ENCODE data around the gene MAL. TPM values are rescaled to one million over a fixed set of nuclear protein-coding genes. Genes with fewer than 3 reads are reported as not detected.

Gene MAL
- total and polyA plus RNA-seq, 5 donors, result 4.5 to 15.5 (median 10.0) TPM

GRCh38 chr2:94987074-94988020, 38.2 kb upstream of the MAL start:
- WGBS, result 75% methylated on average over 15 of the region's 15 CpGs
- Histone ChIP-seq H3K9me3 (ENCODE audit: control insufficient read depth, low read length) (no peaks in the 10 kb centered on the region), H3K4me3 (ENCODE audit: low read length) (no peak overlapping the region), H3K4me1 (ENCODE audit: control insufficient read depth, insufficient read depth, low read length) (no peaks in the 10 kb centered on the region), H3K27me3 (ENCODE audit: control insufficient read depth, insufficient read depth) (no peaks in the 10 kb centered on the region), H3K27ac (ENCODE audit: low read length) (no peak overlapping the region)
- DNase-seq (no peak), ATAC-seq (no peak)
- intact Hi-C loops (cut with DNase I), result no loop called here

- no peaks in the 10 kb centered on the region for H3K27me3 ChIP-seq (ENCODE audit: control insufficient read depth, insufficient read depth)
- H3K27ac ChIP-seq (ENCODE audit: low read length), result no peak overlapping the region
- no peak overlapping the region for H3K4me3 ChIP-seq (ENCODE audit: low read length)
- no peaks in the 10 kb centered on the region for H3K4me1 ChIP-seq (ENCODE audit: control insufficient read depth, insufficient read depth, low read length)
- intact Hi-C loops (cut with DNase I), result no loop called here
- no peaks in the 10 kb centered on the region for H3K9me3 ChIP-seq (ENCODE audit: control insufficient read depth, low read length)
- DNase-seq, result no peak
- ATAC-seq, result no peak
Observed at GRCh38 chr2:94990956-94991355, 34.6 kb upstream of the MAL start.

- Histone ChIP-seq H3K27ac (ENCODE audit: low read length) (no peak overlapping the region), H3K4me3 (ENCODE audit: low read length) (no peak overlapping the region), H3K9me3 (ENCODE audit: control insufficient read depth, low read length) (no peaks in the 10 kb centered on the region), H3K27me3 (ENCODE audit: control insufficient read depth, insufficient read depth) (no peaks in the 10 kb centered on the region), H3K4me1 (ENCODE audit: control insufficient read depth, insufficient read depth, low read length) (no peaks in the 10 kb centered on the region)
- ATAC-seq (no peak), DNase-seq (no peak)
- intact Hi-C loops (cut with DNase I), result no loop called here
- WGBS, result 79% methylated on average over 5 of the region's 5 CpGs
Observed at GRCh38 chr2:94992360-94992759, 33.1 kb upstream of the MAL start.

GRCh38 chr2:94993176-94994062, 32.1 kb upstream of the MAL start:
- no peak for ATAC-seq
- intact Hi-C loops (cut with DNase I), result no loop called here
- Histone ChIP-seq H3K4me3 (ENCODE audit: low read length) (no peak overlapping the region), H3K4me1 (ENCODE audit: control insufficient read depth, insufficient read depth, low read length) (no peaks in the 10 kb centered on the region), H3K27me3 (ENCODE audit: control insufficient read depth, insufficient read depth) (no peaks in the 10 kb centered on the region), H3K9me3 (ENCODE audit: control insufficient read depth, low read length) (no peaks in the 10 kb centered on the region), H3K27ac (ENCODE audit: low read length) (no peak overlapping the region)
- WGBS, result 81% methylated on average over 31 of the region's 31 CpGs
- DNase-seq, result no peak

GRCh38 chr2:94994063-94994913, 31.2 kb upstream of the MAL start:
- Histone ChIP-seq H3K27ac (ENCODE audit: low read length) (no peak overlapping the region), H3K4me1 (ENCODE audit: control insufficient read depth, insufficient read depth, low read length) (no peaks in the 10 kb centered on the region), H3K9me3 (ENCODE audit: control insufficient read depth, low read length) (no peaks in the 10 kb centered on the region), H3K27me3 (ENCODE audit: control insufficient read depth, insufficient read depth) (no peaks in the 10 kb centered on the region), H3K4me3 (ENCODE audit: low read length) (no peak overlapping the region)
- ATAC-seq, result no peak
- intact Hi-C loops (cut with DNase I), result no loop called here
- DNase-seq, result no peak
- WGBS, result 80% methylated on average over 16 of the region's 16 CpGs

- no peaks in the 10 kb centered on the region for H3K9me3 ChIP-seq (ENCODE audit: control insufficient read depth, low read length)
- H3K27me3 ChIP-seq (ENCODE audit: control insufficient read depth, insufficient read depth), result no peaks in the 10 kb centered on the region
- WGBS, result 95% methylated on average over 3 of the region's 3 CpGs
- no peak overlapping the region for H3K4me3 ChIP-seq (ENCODE audit: low read length)
- intact Hi-C loops (cut with DNase I), result no loop called here
- DNase-seq, result no peak
- no peak for ATAC-seq
- H3K4me1 ChIP-seq (ENCODE audit: control insufficient read depth, insufficient read depth, low read length), result no peaks in the 10 kb centered on the region
- H3K27ac ChIP-seq (ENCODE audit: low read length), result no peak overlapping the region
Observed at GRCh38 chr2:94994914-94995552, 30.5 kb upstream of the MAL start.

GRCh38 chr2:94995553-94996304, 29.8 kb upstream of the MAL start:
- DNase-seq (no peak), ATAC-seq (no peak)
- Histone ChIP-seq H3K4me3 (ENCODE audit: low read length) (no peak overlapping the region), H3K27me3 (ENCODE audit: control insufficient read depth, insufficient read depth) (no peaks in the 10 kb centered on the region), H3K4me1 (ENCODE audit: control insufficient read depth, insufficient read depth, low read length) (no peaks in the 10 kb centered on the region), H3K27ac (ENCODE audit: low read length) (no peak overlapping the region), H3K9me3 (ENCODE audit: control insufficient read depth, low read length) (no peaks in the 10 kb centered on the region)
- intact Hi-C loops (cut with DNase I), result no loop called here
- WGBS, result 69% methylated on average over 7 of the region's 7 CpGs

- no peak for ATAC-seq
- WGBS, result 64% methylated on average over 23 of the region's 23 CpGs
Observed at GRCh38 chr2:94996305-94997100, 29.0 kb upstream of the MAL start.

More at GRCh38 chr2:94996305-94997100, 29.0 kb upstream of the MAL start:
- intact Hi-C loops (cut with DNase I), result no loop called here
- Histone ChIP-seq H3K4me3 (ENCODE audit: low read length) (no peak overlapping the region), H3K9me3 (ENCODE audit: control insufficient read depth, low read length) (no peaks in the 10 kb centered on the region), H3K4me1 (ENCODE audit: control insufficient read depth, insufficient read depth, low read length) (no peaks in the 10 kb centered on the region), H3K27me3 (ENCODE audit: control insufficient read depth, insufficient read depth) (no peaks in the 10 kb centered on the region), H3K27ac (ENCODE audit: low read length) (no peak overlapping the region)
- DNase-seq, result no peak
